Progenitor cell of endocrine pancreas (in vitro differentiated cells): ENCODE results near the gene VPS4B. TPM values are rescaled to one million over a fixed set of nuclear protein-coding genes. Genes with fewer than 3 reads are reported as not detected.

ENCODE experiments used
- DNase-seq: peaks from one replicate; pipeline ENCODE4 v3.0.0; 2021; ENCODE audit warnings: low spot score; ENCODE audit not compliant: unreplicated experiment
- H3K27ac Mint-ChIP-seq: 2 replicates; pipeline ENCODE4 v1.8.0; 2021; ENCODE audit warnings: mild to moderate bottlenecking, moderate library complexity, mixed read lengths
- H3K27me3 Mint-ChIP-seq: 2 replicates; pipeline ENCODE4 v1.8.0; 2021; ENCODE audit warnings: mixed read lengths
- H3K36me3 Mint-ChIP-seq: 2 replicates; pipeline ENCODE4 v1.8.0; 2022; ENCODE audit warnings: mixed read lengths; ENCODE audit not compliant: insufficient read depth
- H3K4me1 Mint-ChIP-seq: 2 replicates; pipeline ENCODE4 v1.8.0; 2021; ENCODE audit warnings: low read depth, mixed read lengths
- H3K4me3 Mint-ChIP-seq: 2 replicates; pipeline ENCODE4 v1.8.0; 2021; ENCODE audit warnings: low read depth, mild to moderate bottlenecking, moderate library complexity, mixed read lengths
- H3K9me3 Mint-ChIP-seq: 2 replicates; pipeline ENCODE4 v1.8.0; 2021; ENCODE audit warnings: low read depth, mixed read lengths
- long read RNA-seq: library from polyadenylated mRNA; unstranded; transcript quantifications from one replicate; pipeline ENCODE4 v2.0.0, GENCODE V29; 2020
- total RNA-seq: library from RNA; stranded (reverse); gene quantifications from 2 replicates; pipeline ENCODE4 v1.2.1, GENCODE V29; 2021
- TF ChIP-seq, protein P1 (sequence below): fragments of 200-600 bp; sonication (generic); IDR thresholded peaks from one replicate; pipeline ENCODE4 v1.5.0; 2021; ENCODE audit warnings: antibody characterized with exemption, mild to moderate bottlenecking; ENCODE audit not compliant: unreplicated experiment

The VPS4B gene
- total RNA-seq, result 49.1 and 56.4 TPM in 2 replicates
- long read RNA-seq, transcript VPS4B-201 (11 exons, 3,324 nt), result major isoform, 121 of 137 reads
- long read RNA-seq, partial matches to known transcripts, result 6 of 137 reads
- long read RNA-seq, other reads (novel, unspliced or antisense), result 10 of 137 reads

DNA sequence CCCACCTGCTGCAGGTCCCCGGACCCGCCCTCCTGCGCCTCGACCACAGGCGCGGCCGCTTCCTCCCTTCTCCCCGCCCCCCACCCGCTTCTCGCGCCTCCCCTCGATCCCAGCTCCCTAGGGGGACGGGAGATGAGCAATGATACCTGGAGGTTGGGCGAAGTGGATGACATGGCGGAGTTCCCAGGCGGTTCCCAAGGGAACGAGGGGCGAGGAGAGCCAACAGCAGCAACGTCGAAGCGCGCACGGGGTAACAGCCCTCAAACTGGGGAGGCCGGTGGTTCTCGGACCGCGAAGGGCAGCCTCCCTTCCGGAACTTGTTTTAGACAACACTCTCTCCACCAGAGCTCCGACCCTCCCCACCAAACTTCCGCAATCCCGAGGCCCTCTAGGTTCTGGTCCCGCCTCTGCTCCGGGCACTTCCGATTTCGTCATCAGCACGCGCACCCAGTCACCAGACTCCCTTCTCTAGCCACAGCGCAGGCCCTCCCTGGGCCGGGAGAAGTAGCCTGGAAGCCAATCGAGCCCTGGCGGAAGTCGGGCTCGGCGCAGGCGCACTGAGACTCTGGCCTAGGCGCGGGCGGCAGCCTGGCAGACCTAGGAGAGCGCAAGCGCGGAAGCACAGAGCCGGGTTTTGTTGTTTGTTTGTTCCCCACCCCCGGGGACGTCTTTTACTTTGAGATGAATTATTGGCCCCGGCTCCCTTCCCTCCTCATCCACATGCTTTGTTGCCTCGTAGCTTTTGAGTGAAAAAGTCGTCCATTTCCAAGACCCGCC is at the start of gene VPS4B:
Gene VPS4B, minus strand, starts transcription at position 390 of the 777 bp plus-strand sequence. Its CDS starts 217 bp downstream, at position 173.
- Mint-ChIP-seq H3K27me3 (peaks cover 5% of the 10 kb centered on the region), H3K4me1 (peaks cover 14% of the 10 kb centered on the region), H3K9me3 (no peaks in the 10 kb centered on the region), H3K4me3 (peak within 1 kb of the TSS; percentile 100), H3K27ac (peak within 1 kb of the TSS; percentile 100), H3K36me3 (no peaks in the 10 kb centered on the region)
- TF ChIP-seq, protein P1, sequence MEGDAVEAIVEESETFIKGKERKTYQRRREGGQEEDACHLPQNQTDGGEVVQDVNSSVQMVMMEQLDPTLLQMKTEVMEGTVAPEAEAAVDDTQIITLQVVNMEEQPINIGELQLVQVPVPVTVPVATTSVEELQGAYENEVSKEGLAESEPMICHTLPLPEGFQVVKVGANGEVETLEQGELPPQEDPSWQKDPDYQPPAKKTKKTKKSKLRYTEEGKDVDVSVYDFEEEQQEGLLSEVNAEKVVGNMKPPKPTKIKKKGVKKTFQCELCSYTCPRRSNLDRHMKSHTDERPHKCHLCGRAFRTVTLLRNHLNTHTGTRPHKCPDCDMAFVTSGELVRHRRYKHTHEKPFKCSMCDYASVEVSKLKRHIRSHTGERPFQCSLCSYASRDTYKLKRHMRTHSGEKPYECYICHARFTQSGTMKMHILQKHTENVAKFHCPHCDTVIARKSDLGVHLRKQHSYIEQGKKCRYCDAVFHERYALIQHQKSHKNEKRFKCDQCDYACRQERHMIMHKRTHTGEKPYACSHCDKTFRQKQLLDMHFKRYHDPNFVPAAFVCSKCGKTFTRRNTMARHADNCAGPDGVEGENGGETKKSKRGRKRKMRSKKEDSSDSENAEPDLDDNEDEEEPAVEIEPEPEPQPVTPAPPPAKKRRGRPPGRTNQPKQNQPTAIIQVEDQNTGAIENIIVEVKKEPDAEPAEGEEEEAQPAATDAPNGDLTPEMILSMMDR, result peak; percentile 35
- peak; percentile 99 for DNase-seq

GRCh38 chr18:63470751-63471150 is 48.5 kb upstream of the VPS4B start:
- H3K4me1 Mint-ChIP-seq, result peaks cover 8% of the 10 kb centered on the region
- no peak for DNase-seq

DNA sequence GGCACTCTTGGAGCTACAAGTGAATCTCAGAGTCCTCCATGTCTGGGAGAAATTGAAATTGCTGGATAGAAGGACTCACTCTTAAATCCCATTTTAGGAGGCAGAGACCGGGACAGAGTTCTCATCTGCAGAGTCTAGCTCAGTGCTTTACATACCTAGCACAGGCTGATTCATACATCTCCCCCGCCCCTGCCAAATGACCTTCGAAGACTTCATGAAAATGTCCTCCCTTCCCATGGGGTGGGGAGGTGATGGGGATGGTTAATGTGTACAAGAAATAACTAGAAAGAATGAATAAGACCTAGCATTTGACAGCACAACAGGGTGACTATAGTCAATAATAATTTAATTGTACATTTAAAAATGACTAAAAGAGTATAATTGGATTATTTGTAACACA is 46.3 kb upstream of the VPS4B start:
- H3K27ac Mint-ChIP-seq, result no peak overlapping the region
- H3K9me3 Mint-ChIP-seq, result no peaks in the 10 kb centered on the region
- H3K4me3 Mint-ChIP-seq, result no peak overlapping the region
- TF ChIP-seq, protein P1, result no peak
- H3K27me3 Mint-ChIP-seq, result no peaks in the 10 kb centered on the region
- DNase-seq, result no peak
- no peaks in the 10 kb centered on the region for H3K36me3 Mint-ChIP-seq
- peaks cover 8% of the 10 kb centered on the region for H3K4me1 Mint-ChIP-seq

More at GRCh38 chr18:63470751-63471150, 48.5 kb upstream of the VPS4B start:
- no peak overlapping the region for H3K27ac Mint-ChIP-seq
- no peak overlapping the region for H3K4me3 Mint-ChIP-seq
- TF ChIP-seq, protein P1, result no peak
- H3K36me3 Mint-ChIP-seq, result no peaks in the 10 kb centered on the region
- H3K9me3 Mint-ChIP-seq, result no peaks in the 10 kb centered on the region
- no peaks in the 10 kb centered on the region for H3K27me3 Mint-ChIP-seq

- no peak for DNase-seq
- TF ChIP-seq, protein P1, result no peak
- H3K4me3 Mint-ChIP-seq, result no peak overlapping the region
These were observed 45.4 kb upstream of the VPS4B start for GRCh38 chr18:63467699-63468098.

GRCh38 chr18:63465059-63465458 is 42.8 kb upstream of the VPS4B start:
- H3K9me3 Mint-ChIP-seq, result no peaks in the 10 kb centered on the region

More at GRCh38 chr18:63467699-63468098, 45.4 kb upstream of the VPS4B start:
- Mint-ChIP-seq H3K27me3 (no peaks in the 10 kb centered on the region), H3K4me1 (peaks cover 8% of the 10 kb centered on the region), H3K9me3 (no peaks in the 10 kb centered on the region), H3K36me3 (no peaks in the 10 kb centered on the region), H3K27ac (no peak overlapping the region)

More at GRCh38 chr18:63465059-63465458, 42.8 kb upstream of the VPS4B start:
- DNase-seq, result no peak
- Mint-ChIP-seq H3K27ac (peak overlapping the region; percentile 1), H3K27me3 (no peaks in the 10 kb centered on the region), H3K4me1 (peaks cover 7% of the 10 kb centered on the region), H3K4me3 (no peak overlapping the region), H3K36me3 (no peaks in the 10 kb centered on the region)
- TF ChIP-seq, protein P1, result no peak
